ENCODE data around the gene PABPN1L.

PABPN1L gene

GRCh38 chr16:88874938-88875599 lies 8.6 kb upstream of the PABPN1L start:
- no peaks in the 10 kb centered on the region for H3K9me2 ChIP-seq (replicated peaks; ENCODE audit: insufficient read depth, low read length)
- no peaks in the 10 kb centered on the region for H3K36me3 ChIP-seq (replicated peaks; ENCODE audit: insufficient read depth, low read length)
- TF ChIP-seq CTCF (IDR thresholded peaks at IDR 0.05; ENCODE audit: low read length) (no peak), EZH2 (optimal IDR thresholded peaks at IDR 0.05; ENCODE audit: low read depth, low read length) (no peak), EZH2phosphoT487 (IDR thresholded peaks at IDR 0.05; ENCODE audit: low read length) (no peak)
- no peaks in the 10 kb centered on the region; the same call in 1 of the 2 replicates for H3K27me3 ChIP-seq (replicated peaks; ENCODE audit: insufficient read depth, low read length)
- no peak for DNase-seq
- no peak overlapping the region for H3K4me2 ChIP-seq (ENCODE audit: low read depth, low read length)
- no peaks in the 10 kb centered on the region for H3K9me3 ChIP-seq (replicated peaks; ENCODE audit: insufficient read depth, low read length)
- no peaks in the 10 kb centered on the region for H4K20me1 ChIP-seq (ENCODE audit: insufficient read depth, low read length)
- no peaks in the 10 kb centered on the region for H3K4me1 ChIP-seq (ENCODE audit: low read length)
- no peak overlapping the region for H3K27ac ChIP-seq (ENCODE audit: low read length)
- no peak overlapping the region for H3K9ac ChIP-seq (ENCODE audit: low read length)
- no peaks in the 10 kb centered on the region for H3K79me2 ChIP-seq (ENCODE audit: low read length)
- H2AFZ ChIP-seq (ENCODE audit: low read length), result no peak overlapping the region
- no peaks in the 10 kb centered on the region for H3F3A ChIP-seq (ENCODE audit: insufficient read depth, low read length)
- no peak overlapping the region for H3K4me3 ChIP-seq (ENCODE audit: low read length)

GRCh38 chr16:88872650-88873331 lies 6.3 kb upstream of the PABPN1L start:
- H3K4me3 ChIP-seq (ENCODE audit: low read length), result no peak overlapping the region
- H3K9me3 ChIP-seq (replicated peaks; ENCODE audit: insufficient read depth, low read length), result no peaks in the 10 kb centered on the region
- H3K36me3 ChIP-seq (replicated peaks; ENCODE audit: insufficient read depth, low read length), result no peaks in the 10 kb centered on the region
- no peaks in the 10 kb centered on the region; the same call in none of the 2 replicates for H3K27me3 ChIP-seq (replicated peaks; ENCODE audit: insufficient read depth, low read length)
- H3K4me2 ChIP-seq (ENCODE audit: low read depth, low read length), result no peak overlapping the region
- H3F3A ChIP-seq (ENCODE audit: insufficient read depth, low read length), result no peaks in the 10 kb centered on the region
- no peaks in the 10 kb centered on the region for H3K4me1 ChIP-seq (ENCODE audit: low read length)
- H2AFZ ChIP-seq (ENCODE audit: low read length), result no peak overlapping the region
- H3K79me2 ChIP-seq (ENCODE audit: low read length), result no peaks in the 10 kb centered on the region
- no peak for TF ChIP-seq CTCF (IDR thresholded peaks at IDR 0.05; ENCODE audit: low read length)
- TF ChIP-seq EZH2 (optimal IDR thresholded peaks at IDR 0.05; ENCODE audit: low read depth, low read length), result no peak
- no peak for TF ChIP-seq EZH2phosphoT487 (IDR thresholded peaks at IDR 0.05; ENCODE audit: low read length)
- H3K9ac ChIP-seq (ENCODE audit: low read length), result no peak overlapping the region
- no peaks in the 10 kb centered on the region for H4K20me1 ChIP-seq (ENCODE audit: insufficient read depth, low read length)
- H3K9me2 ChIP-seq (replicated peaks; ENCODE audit: insufficient read depth, low read length), result no peaks in the 10 kb centered on the region
- DNase-seq, result no peak
- no peak overlapping the region for H3K27ac ChIP-seq (ENCODE audit: low read length)

DNA sequence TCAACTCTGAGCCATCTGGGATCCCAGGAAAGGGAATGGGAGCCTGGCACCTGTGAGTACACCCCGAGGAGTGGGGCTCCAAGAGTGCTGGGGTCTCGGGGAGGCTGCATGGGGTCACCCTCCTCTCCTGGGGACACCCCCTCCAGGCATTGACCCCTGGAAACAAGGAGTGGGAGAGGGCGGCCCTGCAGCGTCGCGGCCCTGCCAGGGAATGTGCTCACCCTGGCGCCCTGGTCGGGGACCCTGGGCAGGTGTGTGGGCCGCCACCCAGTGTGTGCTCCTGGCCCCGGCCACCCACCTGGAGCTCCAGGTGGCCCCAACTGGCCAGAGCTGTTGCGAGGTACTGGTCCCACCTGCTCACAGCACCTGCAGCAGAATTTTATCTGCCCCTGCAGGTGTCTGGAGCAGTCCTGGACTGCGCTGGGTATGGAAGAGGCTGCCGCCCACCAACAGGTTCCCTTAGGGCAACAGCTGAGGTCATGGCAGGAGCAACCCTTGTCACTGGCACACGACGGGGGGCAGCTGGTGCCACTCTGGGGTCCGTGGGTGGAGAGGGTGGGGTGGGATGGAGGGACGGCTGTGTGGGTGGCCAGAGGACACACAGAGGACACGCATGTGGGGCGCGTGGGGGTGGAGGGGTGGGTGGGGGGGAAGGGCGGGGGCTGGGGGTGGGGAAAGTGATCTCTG lies 5.4 kb upstream of the PABPN1L start:
- no peaks in the 10 kb centered on the region; the same call in none of the 2 replicates for H3K27me3 ChIP-seq (replicated peaks; ENCODE audit: insufficient read depth, low read length)
- no peak overlapping the region for H3K4me3 ChIP-seq (ENCODE audit: low read length)
- TF ChIP-seq EZH2phosphoT487 (IDR thresholded peaks at IDR 0.05; ENCODE audit: low read length) (no peak), EZH2 (optimal IDR thresholded peaks at IDR 0.05; ENCODE audit: low read depth, low read length) (no peak), CTCF (IDR thresholded peaks at IDR 0.05; ENCODE audit: low read length) (no peak)
- no peak overlapping the region for H2AFZ ChIP-seq (ENCODE audit: low read length)
- no peaks in the 10 kb centered on the region for H3K79me2 ChIP-seq (ENCODE audit: low read length)
- no peak for DNase-seq
- H3K36me3 ChIP-seq (replicated peaks; ENCODE audit: insufficient read depth, low read length), result no peaks in the 10 kb centered on the region
- no peaks in the 10 kb centered on the region for H3F3A ChIP-seq (ENCODE audit: insufficient read depth, low read length)
- no peaks in the 10 kb centered on the region for H3K9me2 ChIP-seq (replicated peaks; ENCODE audit: insufficient read depth, low read length)
- H4K20me1 ChIP-seq (ENCODE audit: insufficient read depth, low read length), result no peaks in the 10 kb centered on the region
- no peak overlapping the region for H3K9ac ChIP-seq (ENCODE audit: low read length)
- H3K4me2 ChIP-seq (ENCODE audit: low read depth, low read length), result no peak overlapping the region
- no peaks in the 10 kb centered on the region for H3K4me1 ChIP-seq (ENCODE audit: low read length)
- H3K9me3 ChIP-seq (replicated peaks; ENCODE audit: insufficient read depth, low read length), result no peaks in the 10 kb centered on the region
- H3K27ac ChIP-seq (ENCODE audit: low read length), result no peak overlapping the region

Data from MM.1S (cell line).